ENCODE measurements around the gene HMG20A.

HMG20A gene

GRCh38 chr15:77464129-77464865, 43.6 kb downstream of the HMG20A start:
- Histone ChIP-seq H2BK120ac (ENCODE audit: low read depth, low read length) (no peak overlapping the region), H3K79me1 (ENCODE audit: low read depth, low read length) (no peaks in the 10 kb centered on the region), H3K14ac (ENCODE audit: low read length) (no peak overlapping the region), H4K91ac (ENCODE audit: low read depth, low read length, poor library complexity) (no peak overlapping the region), H3K36me3 (replicated peaks in 1 of 2; ENCODE audit: control insufficient read depth in 2 of 2, insufficient read depth in 2 of 2, low read length in 2 of 2) (peaks cover 6 to 94% of the 10 kb centered on the region in 2 donors), H3K4me3 (ENCODE audit: low read length in 2 of 2) (no peak overlapping the region), H3K4me1 (ENCODE audit: control insufficient read depth in 2 of 2, insufficient read depth in 1 of 2, low read depth in 1 of 2, low read length in 2 of 2) (no peaks in the 10 kb centered on the region), H3K23ac (ENCODE audit: low read depth, low read length, poor library complexity) (no peak overlapping the region), H3K18ac (ENCODE audit: low read length) (no peak overlapping the region), H2AK5ac (ENCODE audit: low read depth, low read length) (no peak overlapping the region), H3K9ac (ENCODE audit: low read depth, low read length, poor library complexity) (no peak overlapping the region), H3K27me3 (ENCODE audit: control insufficient read depth in 3 of 3, insufficient read depth in 3 of 3, low read depth in 1 of 3, low read length in 3 of 3) (no peaks in the 10 kb centered on the region), H3K27ac (replicated peaks; ENCODE audit: low read length) (no peak overlapping the region), H2AFZ (ENCODE audit: low read length) (no peak overlapping the region), H2BK12ac (ENCODE audit: low read length) (no peak overlapping the region), H2BK15ac (ENCODE audit: low read length) (no peak overlapping the region), H4K8ac (ENCODE audit: low read depth, low read length) (no peak overlapping the region), H2BK5ac (ENCODE audit: low read length) (no peak overlapping the region), H3K9me3 (replicated peaks in 1 of 2; ENCODE audit: control insufficient read depth in 2 of 2, insufficient read depth in 1 of 2, low read depth in 1 of 2, low read length in 2 of 2) (peaks cover 0 to 3% of the 10 kb centered on the region in 2 donors), H3K4ac (ENCODE audit: low read length) (no peak overlapping the region), H3K4me2 (ENCODE audit: insufficient read depth, low read length, poor library complexity, severe bottlenecking) (no peak overlapping the region)
- no CpG with 5 or more reads among the region's 3 CpGs for WGBS, 2 donors (ENCODE audit: extremely low coverage in 2 of 2, insufficient read length in 2 of 2, insufficient replicate concordance in 1 of 2)
- DNase-seq (ENCODE audit: low spot score) = no peak

GRCh38 chr15:77466521-77466920, 45.8 kb downstream of the HMG20A start:
- no peak overlapping the region for H3K9ac ChIP-seq (ENCODE audit: low read depth, low read length, poor library complexity)
- no peaks in the 10 kb centered on the region for H3K4me1 ChIP-seq (ENCODE audit: control insufficient read depth in 2 of 2, insufficient read depth in 1 of 2, low read depth in 1 of 2, low read length in 2 of 2)
- no peak overlapping the region for H3K18ac ChIP-seq (ENCODE audit: low read length)
- no peaks in the 10 kb centered on the region for H3K27me3 ChIP-seq (ENCODE audit: control insufficient read depth in 3 of 3, insufficient read depth in 3 of 3, low read depth in 1 of 3, low read length in 3 of 3)
- H4K8ac ChIP-seq (ENCODE audit: low read depth, low read length) = no peak overlapping the region
- no CpG with 5 or more reads among the region's 1 CpG for WGBS, 2 donors (ENCODE audit: extremely low coverage in 2 of 2, insufficient read length in 2 of 2, insufficient replicate concordance in 1 of 2)
- no peak overlapping the region for H2BK12ac ChIP-seq (ENCODE audit: low read length)
- H3K4ac ChIP-seq (ENCODE audit: low read length) = no peak overlapping the region
- H3K9me3 ChIP-seq (replicated peaks in 1 of 2; ENCODE audit: control insufficient read depth in 2 of 2, insufficient read depth in 1 of 2, low read depth in 1 of 2, low read length in 2 of 2) = peaks cover 0 to 3% of the 10 kb centered on the region in 2 donors
- H3K27ac ChIP-seq (replicated peaks; ENCODE audit: low read length) = no peak overlapping the region
- H2AK5ac ChIP-seq (ENCODE audit: low read depth, low read length) = no peak overlapping the region
- no peak overlapping the region for H3K23ac ChIP-seq (ENCODE audit: low read depth, low read length, poor library complexity)
- no peak overlapping the region for H3K4me3 ChIP-seq (ENCODE audit: low read length in 2 of 2)
- no peak overlapping the region for H2BK15ac ChIP-seq (ENCODE audit: low read length)
- H2BK5ac ChIP-seq (ENCODE audit: low read length) = no peak overlapping the region
- H3K79me1 ChIP-seq (ENCODE audit: low read depth, low read length) = no peaks in the 10 kb centered on the region
- DNase-seq (ENCODE audit: low spot score) = no peak
- no peak overlapping the region for H3K4me2 ChIP-seq (ENCODE audit: insufficient read depth, low read length, poor library complexity, severe bottlenecking)
- no peak overlapping the region for H2BK120ac ChIP-seq (ENCODE audit: low read depth, low read length)
- no peak overlapping the region for H3K14ac ChIP-seq (ENCODE audit: low read length)
- H2AFZ ChIP-seq (ENCODE audit: low read length) = no peak overlapping the region
- peaks cover 8 to 96% of the 10 kb centered on the region in 2 donors for H3K36me3 ChIP-seq (replicated peaks in 1 of 2; ENCODE audit: control insufficient read depth in 2 of 2, insufficient read depth in 2 of 2, low read length in 2 of 2)
- no peak overlapping the region for H4K91ac ChIP-seq (ENCODE audit: low read depth, low read length, poor library complexity)

GRCh38 chr15:77468896-77469295, 48.2 kb downstream of the HMG20A start:
- no peak overlapping the region for H3K23ac ChIP-seq (ENCODE audit: low read depth, low read length, poor library complexity)
- H2AFZ ChIP-seq (ENCODE audit: low read length) = no peak overlapping the region
- no peak overlapping the region for H3K27ac ChIP-seq (replicated peaks; ENCODE audit: low read length)
- no peak overlapping the region for H2BK15ac ChIP-seq (ENCODE audit: low read length)
- no peak overlapping the region for H4K8ac ChIP-seq (ENCODE audit: low read depth, low read length)
- WGBS, 2 donors (ENCODE audit: extremely low coverage in 2 of 2, insufficient read length in 2 of 2, insufficient replicate concordance in 1 of 2) = no CpG with 5 or more reads among the region's 3 CpGs
- H3K18ac ChIP-seq (ENCODE audit: low read length) = no peak overlapping the region
- no peak overlapping the region for H3K14ac ChIP-seq (ENCODE audit: low read length)
- H3K79me1 ChIP-seq (ENCODE audit: low read depth, low read length) = no peaks in the 10 kb centered on the region
- no peak overlapping the region for H3K9ac ChIP-seq (ENCODE audit: low read depth, low read length, poor library complexity)
- no peaks in the 10 kb centered on the region for H3K4me1 ChIP-seq (ENCODE audit: control insufficient read depth in 2 of 2, insufficient read depth in 1 of 2, low read depth in 1 of 2, low read length in 2 of 2)
- DNase-seq (ENCODE audit: low spot score) = no peak
- no peak overlapping the region for H2BK12ac ChIP-seq (ENCODE audit: low read length)
- peaks cover 0 to 3% of the 10 kb centered on the region in 2 donors for H3K9me3 ChIP-seq (replicated peaks in 1 of 2; ENCODE audit: control insufficient read depth in 2 of 2, insufficient read depth in 1 of 2, low read depth in 1 of 2, low read length in 2 of 2)
- no peak overlapping the region for H3K4me3 ChIP-seq (ENCODE audit: low read length in 2 of 2)
- H3K4me2 ChIP-seq (ENCODE audit: insufficient read depth, low read length, poor library complexity, severe bottlenecking) = no peak overlapping the region
- H4K91ac ChIP-seq (ENCODE audit: low read depth, low read length, poor library complexity) = no peak overlapping the region
- peaks cover 8 to 99% of the 10 kb centered on the region in 2 donors for H3K36me3 ChIP-seq (replicated peaks in 1 of 2; ENCODE audit: control insufficient read depth in 2 of 2, insufficient read depth in 2 of 2, low read length in 2 of 2)
- H2BK5ac ChIP-seq (ENCODE audit: low read length) = no peak overlapping the region
- no peak overlapping the region for H3K4ac ChIP-seq (ENCODE audit: low read length)
- H2BK120ac ChIP-seq (ENCODE audit: low read depth, low read length) = no peak overlapping the region
- no peak overlapping the region for H2AK5ac ChIP-seq (ENCODE audit: low read depth, low read length)
- H3K27me3 ChIP-seq (ENCODE audit: control insufficient read depth in 3 of 3, insufficient read depth in 3 of 3, low read depth in 1 of 3, low read length in 3 of 3) = no peaks in the 10 kb centered on the region

GRCh38 chr15:77470235-77470634, 49.5 kb downstream of the HMG20A start:
- no peak overlapping the region for H2AK5ac ChIP-seq (ENCODE audit: low read depth, low read length)
- no peak overlapping the region for H2BK12ac ChIP-seq (ENCODE audit: low read length)
- H3K4me2 ChIP-seq (ENCODE audit: insufficient read depth, low read length, poor library complexity, severe bottlenecking) = no peak overlapping the region
- no peak overlapping the region for H3K9ac ChIP-seq (ENCODE audit: low read depth, low read length, poor library complexity)
- no peak overlapping the region for H2AFZ ChIP-seq (ENCODE audit: low read length)
- H3K4me1 ChIP-seq (ENCODE audit: control insufficient read depth in 2 of 2, insufficient read depth in 1 of 2, low read depth in 1 of 2, low read length in 2 of 2) = peaks cover 0 to 1% of the 10 kb centered on the region in 2 donors
- H3K27ac ChIP-seq (replicated peaks; ENCODE audit: low read length) = no peak overlapping the region
- H3K4ac ChIP-seq (ENCODE audit: low read length) = no peak overlapping the region
- H4K91ac ChIP-seq (ENCODE audit: low read depth, low read length, poor library complexity) = no peak overlapping the region
- no peak overlapping the region for H3K4me3 ChIP-seq (ENCODE audit: low read length in 2 of 2)
- H2BK120ac ChIP-seq (ENCODE audit: low read depth, low read length) = no peak overlapping the region
- peaks cover 0 to 3% of the 10 kb centered on the region in 2 donors for H3K9me3 ChIP-seq (replicated peaks in 1 of 2; ENCODE audit: control insufficient read depth in 2 of 2, insufficient read depth in 1 of 2, low read depth in 1 of 2, low read length in 2 of 2)
- H2BK15ac ChIP-seq (ENCODE audit: low read length) = no peak overlapping the region
- no peak overlapping the region for H2BK5ac ChIP-seq (ENCODE audit: low read length)
- DNase-seq (ENCODE audit: low spot score) = no peak
- no peak overlapping the region for H4K8ac ChIP-seq (ENCODE audit: low read depth, low read length)
- H3K14ac ChIP-seq (ENCODE audit: low read length) = no peak overlapping the region
- no peak overlapping the region for H3K18ac ChIP-seq (ENCODE audit: low read length)
- H3K27me3 ChIP-seq (ENCODE audit: control insufficient read depth in 3 of 3, insufficient read depth in 3 of 3, low read depth in 1 of 3, low read length in 3 of 3) = no peaks in the 10 kb centered on the region
- peaks cover 3 to 99% of the 10 kb centered on the region in 2 donors for H3K36me3 ChIP-seq (replicated peaks in 1 of 2; ENCODE audit: control insufficient read depth in 2 of 2, insufficient read depth in 2 of 2, low read length in 2 of 2)
- H3K23ac ChIP-seq (ENCODE audit: low read depth, low read length, poor library complexity) = no peak overlapping the region
- no peaks in the 10 kb centered on the region for H3K79me1 ChIP-seq (ENCODE audit: low read depth, low read length)

Measured in neuronal stem cell (in vitro differentiated cells).